Lung microvascular endothelial cell (primary cell): Measurements from ENCODE around the gene ANO4. TPM values are rescaled to one million over a fixed set of nuclear protein-coding genes. Genes with fewer than 3 reads are reported as not detected.
"Not testable (repeated sequence)": the region's sequence is repeated elsewhere in the genome, so short reads cannot be mapped to it uniquely, and the experiment has no call there.

Source experiments
- DNase-seq, 2 donors: peaks; one replicate each; pipeline versions ENCODE4 v3.0.0 to v3.0.0-alpha.2; 2010; ENCODE audit warnings: low read depth in 2 of 2
- total RNA-seq: library from RNA; depleted of rRNA; stranded (reverse); fragments of >200 nt; gene quantifications from 2 replicates; pipeline ENCODE4 v1.2.1, GENCODE V29; 2014

The ANO4 gene
- total RNA-seq, 1 donor from 2014 or later: 0.99 TPM

GRCh38 chr12:101039848-101040531 is 245.4 kb downstream of the ANO4 start:
- DNase-seq: no peak

- DNase-seq: no peak
These were observed 246.4 kb downstream of the ANO4 start for GRCh38 chr12:101040936-101041335.

GRCh38 chr12:101042211-101042610 is 247.6 kb downstream of the ANO4 start:
- DNase-seq: no peak

GRCh38 chr12:101044512-101045059 is 250.0 kb downstream of the ANO4 start:
- DNase-seq: no peak

- DNase-seq: no peak
These were observed 251.2 kb downstream of the ANO4 start for GRCh38 chr12:101045486-101046464.

GRCh38 chr12:101047652-101048051 is 253.1 kb downstream of the ANO4 start:
- no peak for DNase-seq

- DNase-seq: no peak
These were observed 256.1 kb downstream of the ANO4 start for GRCh38 chr12:101050631-101051030.

GRCh38 chr12:101051151-101051550 is 256.6 kb downstream of the ANO4 start:
- no peak for DNase-seq

- peak; percentile 33 to 96 for DNase-seq
These were observed 257.4 kb downstream of the ANO4 start for GRCh38 chr12:101051901-101052550.

- no peak for DNase-seq
These were observed 258.6 kb downstream of the ANO4 start for GRCh38 chr12:101053203-101053602.

- DNase-seq: no peak
These were observed 261.4 kb downstream of the ANO4 start for GRCh38 chr12:101055940-101056339.

- DNase-seq: not testable (repeated sequence)
These were observed 267.9 kb downstream of the ANO4 start for GRCh38 chr12:101062508-101062907.

- DNase-seq: no peak
These were observed 270.1 kb downstream of the ANO4 start for GRCh38 chr12:101064721-101065120.

- no peak for DNase-seq
These were observed 271.9 kb downstream of the ANO4 start for GRCh38 chr12:101066489-101066888.

GRCh38 chr12:101068402-101068801 is 273.8 kb downstream of the ANO4 start:
- no peak for DNase-seq

GRCh38 chr12:101068836-101069235 is 274.3 kb downstream of the ANO4 start:
- no peak for DNase-seq

- no peak for DNase-seq
These were observed 280.5 kb downstream of the ANO4 start for GRCh38 chr12:101074940-101075680.

GRCh38 chr12:101076921-101077320 is 282.3 kb downstream of the ANO4 start:
- no peak for DNase-seq

GRCh38 chr12:101077791-101078528 is 283.4 kb downstream of the ANO4 start:
- DNase-seq: no peak

GRCh38 chr12:101078536-101079285 is 284.1 kb downstream of the ANO4 start:
- DNase-seq: no peak
